HG02981 (cell line): ENCODE results near the gene IKZF1.

Experiments
- ATAC-seq: cut with Tn5 transposase; IDR thresholded peaks from one replicate; pipeline ENCODE4 v1.9.1; 2021; ENCODE audit warnings: mild to moderate bottlenecking, moderate library complexity; ENCODE audit not compliant: unreplicated experiment

Gene IKZF1

GRCh38 chr7:50282813-50283605 is 21.5 kb upstream of the IKZF1 start:
- no peak for ATAC-seq

- no peak for ATAC-seq
These were observed 20.8 kb upstream of the IKZF1 start for GRCh38 chr7:50283731-50284130.

GRCh38 chr7:50284296-50284695 is 20.2 kb upstream of the IKZF1 start:
- no peak for ATAC-seq

- ATAC-seq = no peak
These were observed 19.2 kb upstream of the IKZF1 start for GRCh38 chr7:50285269-50285668.

GRCh38 chr7:50287129-50287528 is 17.4 kb upstream of the IKZF1 start:
- no peak for ATAC-seq

- no peak for ATAC-seq
These were observed 12.3 kb upstream of the IKZF1 start for GRCh38 chr7:50292165-50292757.

- no peak for ATAC-seq
These were observed 11.8 kb upstream of the IKZF1 start for GRCh38 chr7:50292763-50293162.

GRCh38 chr7:50293509-50294179 is 10.9 kb upstream of the IKZF1 start:
- peak; percentile 71 for ATAC-seq

- ATAC-seq = no peak
These were observed 9.4 kb upstream of the IKZF1 start for GRCh38 chr7:50295133-50295532.

GRCh38 chr7:50296799-50297198 is 7.7 kb upstream of the IKZF1 start:
- ATAC-seq = no peak

GRCh38 chr7:50298811-50299562 is 5.5 kb upstream of the IKZF1 start:
- no peak for ATAC-seq

- ATAC-seq = no peak
These were observed 4.2 kb upstream of the IKZF1 start for GRCh38 chr7:50300336-50300735.

GRCh38 chr7:50302486-50303334 is 1.8 kb upstream of the IKZF1 start:
- ATAC-seq = no peak

- peak; percentile 25 for ATAC-seq
These were observed 984 bp upstream of the IKZF1 start for GRCh38 chr7:50303335-50304128.

GRCh38 chr7:50304911-50305582 is 531 bp downstream of the IKZF1 start:
- ATAC-seq = peak; percentile 43

- ATAC-seq = no peak
These were observed 1.3 kb downstream of the IKZF1 start for GRCh38 chr7:50305583-50306493.

GRCh38 chr7:50306494-50307367 is 2.2 kb downstream of the IKZF1 start:
- no peak for ATAC-seq
